Measurements from ENCODE around the gene OOSP2.
"Not testable (repeated sequence)": the region's sequence is repeated elsewhere in the genome, so short reads cannot be mapped to it uniquely, and the experiment has no call there.

OOSP2 gene, protein sequence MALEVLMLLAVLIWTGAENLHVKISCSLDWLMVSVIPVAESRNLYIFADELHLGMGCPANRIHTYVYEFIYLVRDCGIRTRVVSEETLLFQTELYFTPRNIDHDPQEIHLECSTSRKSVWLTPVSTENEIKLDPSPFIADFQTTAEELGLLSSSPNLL

DNA sequence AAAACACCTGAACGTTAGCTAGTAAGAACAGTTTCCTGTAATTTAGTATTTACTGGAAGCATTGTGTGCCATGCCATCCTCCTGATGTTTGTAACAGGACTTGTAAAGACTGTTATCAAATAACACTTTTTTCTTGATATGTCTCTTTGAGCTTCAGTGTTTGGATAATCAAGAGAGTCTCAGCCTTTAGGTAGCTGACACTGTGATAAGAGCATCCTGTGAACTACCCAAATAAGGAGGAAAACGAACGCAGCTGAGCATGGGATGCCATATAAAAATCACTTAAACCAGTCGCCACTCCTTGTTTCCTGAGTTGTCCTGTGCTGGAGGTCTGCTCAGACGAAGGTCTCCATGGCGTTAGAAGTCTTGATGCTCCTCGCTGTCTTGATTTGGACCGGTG lies at the start of gene OOSP2:
OOSP2 (plus strand) TSS at position 301 of the 400 bp plus-strand sequence; CDS start at position 352, 51 bp downstream.
- no peak within 1 kb of the TSS for H3K27ac ChIP-seq (ENCODE audit: low read depth in 2 of 2, low read length in 2 of 2)
- no peaks in the 10 kb centered on the region for H3K36me3 ChIP-seq (ENCODE audit: control insufficient read depth in 2 of 2, insufficient read depth in 2 of 2, low read length in 2 of 2)
- H3K4me1 ChIP-seq (ENCODE audit: control insufficient read depth in 2 of 2, insufficient read depth in 2 of 2, low read length in 2 of 2), result no peaks in the 10 kb centered on the region
- H3K9me3 ChIP-seq (ENCODE audit: control insufficient read depth in 2 of 2, low read length in 2 of 2), result no peaks in the 10 kb centered on the region
- H3K9ac ChIP-seq (ENCODE audit: low read depth in 1 of 2, low read length in 2 of 2), result no peak within 1 kb of the TSS
- H3K4me3 ChIP-seq (ENCODE audit: low read length in 2 of 2), result no peak within 1 kb of the TSS
- no peaks in the 10 kb centered on the region for H3K27me3 ChIP-seq (ENCODE audit: control insufficient read depth in 2 of 2, insufficient read depth in 2 of 2, low read length in 2 of 2)

DNA sequence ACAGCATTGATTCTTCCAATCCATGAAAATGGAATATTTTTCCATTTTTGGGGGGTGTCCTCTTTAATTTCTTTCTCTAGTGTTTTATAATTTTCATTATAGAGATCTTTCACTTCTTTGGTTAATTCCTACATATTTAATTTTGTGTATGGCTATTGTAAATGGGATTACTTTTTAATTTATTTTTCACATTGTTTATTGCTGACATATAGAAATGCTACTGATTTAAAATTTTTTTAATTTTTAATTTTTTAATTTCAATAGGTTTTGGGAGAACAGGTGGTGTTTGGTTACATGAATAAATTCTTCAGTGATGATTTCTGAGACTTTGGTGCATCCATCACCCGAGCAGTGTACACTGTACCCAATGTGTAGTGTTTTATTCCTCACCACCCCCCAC lies 49.8 kb upstream of the OOSP2 start:
- Histone ChIP-seq H3K9ac (ENCODE audit: low read depth in 1 of 2, low read length in 2 of 2) (no peak overlapping the region), H3K4me3 (ENCODE audit: low read length in 2 of 2) (no peak overlapping the region), H3K27ac (ENCODE audit: low read depth in 2 of 2, low read length in 2 of 2) (no peak overlapping the region), H3K4me1 (ENCODE audit: control insufficient read depth in 2 of 2, insufficient read depth in 2 of 2, low read length in 2 of 2) (no peaks in the 10 kb centered on the region), H3K36me3 (ENCODE audit: control insufficient read depth in 2 of 2, insufficient read depth in 2 of 2, low read length in 2 of 2) (no peaks in the 10 kb centered on the region), H3K27me3 (ENCODE audit: control insufficient read depth in 2 of 2, insufficient read depth in 2 of 2, low read length in 2 of 2) (no peaks in the 10 kb centered on the region), H3K9me3 (ENCODE audit: control insufficient read depth in 2 of 2, low read length in 2 of 2) (no peaks in the 10 kb centered on the region)

DNA sequence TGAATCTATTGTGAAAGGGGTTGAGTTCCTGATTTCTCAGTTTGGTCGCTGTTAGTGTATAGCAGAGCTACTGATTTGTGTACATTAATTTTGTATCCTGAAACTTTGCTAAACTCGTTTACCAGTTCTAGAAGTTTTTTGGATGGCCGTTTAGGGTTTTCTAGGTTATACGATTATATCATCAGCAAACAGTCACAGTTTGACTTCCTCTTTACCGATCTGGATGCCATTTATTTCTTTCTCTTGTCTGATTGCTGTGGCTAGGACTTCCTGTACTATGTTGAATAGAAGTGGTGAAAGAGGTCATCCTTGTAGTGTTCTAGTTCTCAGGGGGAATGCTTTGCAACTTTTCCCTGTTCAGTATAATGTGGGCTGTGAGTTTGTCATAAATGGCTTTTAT lies 47.8 kb upstream of the OOSP2 start:
- Histone ChIP-seq H3K4me1 (ENCODE audit: control insufficient read depth in 2 of 2, insufficient read depth in 2 of 2, low read length in 2 of 2) (no peaks in the 10 kb centered on the region), H3K9me3 (ENCODE audit: control insufficient read depth in 2 of 2, low read length in 2 of 2) (no peaks in the 10 kb centered on the region), H3K9ac (ENCODE audit: low read depth in 1 of 2, low read length in 2 of 2) (no peak overlapping the region), H3K4me3 (ENCODE audit: low read length in 2 of 2) (no peak overlapping the region), H3K36me3 (ENCODE audit: control insufficient read depth in 2 of 2, insufficient read depth in 2 of 2, low read length in 2 of 2) (no peaks in the 10 kb centered on the region), H3K27me3 (ENCODE audit: control insufficient read depth in 2 of 2, insufficient read depth in 2 of 2, low read length in 2 of 2) (no peaks in the 10 kb centered on the region), H3K27ac (ENCODE audit: low read depth in 2 of 2, low read length in 2 of 2) (no peak overlapping the region)

DNA sequence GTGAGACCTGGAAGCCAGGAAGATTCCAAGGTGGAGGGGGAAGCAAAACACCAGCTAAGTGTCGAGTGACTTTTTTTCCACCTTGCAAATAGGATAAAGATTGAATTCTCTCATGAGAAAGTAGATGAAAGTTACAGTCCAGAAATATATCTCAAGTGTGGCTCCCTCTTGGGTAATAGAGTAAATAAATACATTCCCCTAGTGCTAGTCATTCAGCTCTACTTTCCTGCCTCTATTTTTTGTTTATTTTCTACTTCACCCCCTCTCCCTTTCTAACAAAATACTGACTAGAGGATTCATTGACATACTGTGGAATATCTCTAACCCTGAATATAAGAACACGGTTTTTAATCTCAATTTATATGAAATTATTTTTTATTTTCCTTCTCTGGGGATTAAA lies 42.4 kb upstream of the OOSP2 start:
- Histone ChIP-seq H3K9me3 (ENCODE audit: control insufficient read depth in 2 of 2, low read length in 2 of 2) (no peaks in the 10 kb centered on the region), H3K27me3 (ENCODE audit: control insufficient read depth in 2 of 2, insufficient read depth in 2 of 2, low read length in 2 of 2) (no peaks in the 10 kb centered on the region), H3K36me3 (ENCODE audit: control insufficient read depth in 2 of 2, insufficient read depth in 2 of 2, low read length in 2 of 2) (no peaks in the 10 kb centered on the region), H3K4me1 (ENCODE audit: control insufficient read depth in 2 of 2, insufficient read depth in 2 of 2, low read length in 2 of 2) (no peaks in the 10 kb centered on the region), H3K27ac (ENCODE audit: low read depth in 2 of 2, low read length in 2 of 2) (no peak overlapping the region), H3K9ac (ENCODE audit: low read depth in 1 of 2, low read length in 2 of 2) (no peak overlapping the region), H3K4me3 (ENCODE audit: low read length in 2 of 2) (no peak overlapping the region)

DNA sequence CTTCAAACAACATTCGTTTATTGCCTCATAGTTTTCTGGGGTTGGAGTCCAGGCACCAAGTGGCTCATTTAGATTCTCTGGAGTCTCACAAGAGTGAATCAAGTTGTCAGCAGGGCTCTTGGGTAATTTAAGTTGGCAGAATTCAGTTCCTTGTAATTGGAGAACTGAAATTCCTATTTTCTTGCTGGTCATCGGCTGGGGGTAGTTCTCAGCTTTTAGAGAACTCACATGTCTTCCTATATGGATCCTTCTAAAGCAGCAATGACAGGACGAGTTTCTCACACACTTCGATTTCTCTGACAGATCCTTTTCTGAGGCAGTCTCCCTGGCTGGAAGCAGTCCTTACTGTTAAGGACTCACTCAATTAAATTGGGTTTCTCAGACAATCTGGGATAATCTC lies 40.5 kb upstream of the OOSP2 start:
- H3K27me3 ChIP-seq (ENCODE audit: control insufficient read depth in 2 of 2, insufficient read depth in 2 of 2, low read length in 2 of 2), result no peaks in the 10 kb centered on the region
- H3K9ac ChIP-seq (ENCODE audit: low read depth in 1 of 2, low read length in 2 of 2), result no peak overlapping the region
- H3K4me3 ChIP-seq (ENCODE audit: low read length in 2 of 2), result no peak overlapping the region
- H3K36me3 ChIP-seq (ENCODE audit: control insufficient read depth in 2 of 2, insufficient read depth in 2 of 2, low read length in 2 of 2), result no peaks in the 10 kb centered on the region
- no peaks in the 10 kb centered on the region for H3K4me1 ChIP-seq (ENCODE audit: control insufficient read depth in 2 of 2, insufficient read depth in 2 of 2, low read length in 2 of 2)
- no peaks in the 10 kb centered on the region for H3K9me3 ChIP-seq (ENCODE audit: control insufficient read depth in 2 of 2, low read length in 2 of 2)
- no peak overlapping the region for H3K27ac ChIP-seq (ENCODE audit: low read depth in 2 of 2, low read length in 2 of 2)

DNA sequence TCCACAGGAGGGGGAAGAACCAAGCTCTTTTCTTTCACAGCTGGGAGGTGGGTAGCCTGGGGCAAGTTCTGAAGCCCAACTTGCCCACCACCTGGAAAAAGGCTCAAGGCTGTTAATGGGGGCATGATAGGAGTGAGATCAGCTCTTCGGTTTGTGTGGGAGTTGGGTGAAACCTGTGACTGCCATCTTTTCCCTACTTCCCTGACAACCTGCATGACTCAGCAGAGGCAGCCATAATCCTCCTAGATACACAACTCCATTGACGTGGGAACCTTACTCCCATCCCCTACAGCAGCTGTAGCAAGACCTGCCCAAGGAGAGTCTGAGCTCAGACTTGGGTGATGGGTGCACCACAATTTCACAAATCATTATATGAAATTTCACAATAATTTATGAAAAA lies 36.5 kb upstream of the OOSP2 start:
- Histone ChIP-seq H3K36me3 (ENCODE audit: control insufficient read depth in 2 of 2, insufficient read depth in 2 of 2, low read length in 2 of 2) (no peaks in the 10 kb centered on the region), H3K4me3 (ENCODE audit: low read length in 2 of 2) (no peak overlapping the region), H3K4me1 (ENCODE audit: control insufficient read depth in 2 of 2, insufficient read depth in 2 of 2, low read length in 2 of 2) (no peaks in the 10 kb centered on the region), H3K9ac (ENCODE audit: low read depth in 1 of 2, low read length in 2 of 2) (no peak overlapping the region), H3K9me3 (ENCODE audit: control insufficient read depth in 2 of 2, low read length in 2 of 2) (no peaks in the 10 kb centered on the region), H3K27me3 (ENCODE audit: control insufficient read depth in 2 of 2, insufficient read depth in 2 of 2, low read length in 2 of 2) (no peaks in the 10 kb centered on the region), H3K27ac (ENCODE audit: low read depth in 2 of 2, low read length in 2 of 2) (no peak overlapping the region)

DNA sequence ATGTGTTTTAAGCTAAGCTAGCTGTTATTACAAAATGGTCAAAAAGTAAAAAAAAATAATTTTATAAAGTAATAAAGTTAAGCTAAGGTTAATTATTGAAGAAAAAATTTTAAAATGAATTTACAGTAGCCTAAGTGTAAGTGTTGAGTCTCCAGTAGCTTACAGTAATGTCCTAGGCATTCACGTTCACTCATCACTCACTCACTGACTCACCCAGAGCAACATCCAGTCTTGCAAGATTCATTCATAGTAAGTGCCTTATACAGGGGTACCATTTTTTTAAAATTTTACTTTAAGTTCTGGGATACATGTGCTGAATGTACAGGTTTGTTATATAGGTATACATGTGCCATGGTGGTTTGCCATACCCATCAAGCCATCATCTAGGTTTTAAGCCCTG lies 34.8 kb upstream of the OOSP2 start:
- Histone ChIP-seq H3K4me3 (ENCODE audit: low read length in 2 of 2) (no peak overlapping the region), H3K27ac (ENCODE audit: low read depth in 2 of 2, low read length in 2 of 2) (no peak overlapping the region), H3K4me1 (ENCODE audit: control insufficient read depth in 2 of 2, insufficient read depth in 2 of 2, low read length in 2 of 2) (no peaks in the 10 kb centered on the region), H3K9ac (ENCODE audit: low read depth in 1 of 2, low read length in 2 of 2) (no peak overlapping the region), H3K27me3 (ENCODE audit: control insufficient read depth in 2 of 2, insufficient read depth in 2 of 2, low read length in 2 of 2) (no peaks in the 10 kb centered on the region), H3K36me3 (ENCODE audit: control insufficient read depth in 2 of 2, insufficient read depth in 2 of 2, low read length in 2 of 2) (no peaks in the 10 kb centered on the region), H3K9me3 (ENCODE audit: control insufficient read depth in 2 of 2, low read length in 2 of 2) (no peaks in the 10 kb centered on the region)

DNA sequence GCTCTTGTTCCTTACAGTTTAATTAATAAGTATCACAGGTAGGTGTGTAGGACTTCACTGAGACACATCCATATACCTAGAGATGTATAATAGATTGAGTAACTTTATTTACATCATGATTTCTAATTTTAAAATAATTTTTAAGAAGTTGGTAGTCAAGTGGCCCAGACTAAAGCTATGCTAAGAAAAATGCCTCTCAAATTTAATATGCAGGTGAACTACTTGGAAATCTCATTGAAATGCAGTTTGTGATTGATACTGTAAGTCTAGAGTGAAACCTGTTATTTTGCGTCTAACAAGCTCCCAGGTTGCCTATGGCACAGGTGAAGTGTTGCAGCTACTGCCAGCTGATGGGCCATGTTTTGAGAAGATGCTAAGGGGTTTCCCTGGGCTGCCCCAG lies 23.3 kb upstream of the OOSP2 start, which contains the start of gene OOSP4B:
OOSP4B (plus strand) TSS at position 301 of the 400 bp plus-strand sequence.
- Histone ChIP-seq H3K4me3 (ENCODE audit: low read length in 2 of 2) (no peak within 1 kb of the TSS), H3K9ac (ENCODE audit: low read depth in 1 of 2, low read length in 2 of 2) (no peak within 1 kb of the TSS), H3K4me1 (ENCODE audit: control insufficient read depth in 2 of 2, insufficient read depth in 2 of 2, low read length in 2 of 2) (no peaks in the 10 kb centered on the region), H3K27ac (ENCODE audit: low read depth in 2 of 2, low read length in 2 of 2) (no peak within 1 kb of the TSS), H3K9me3 (ENCODE audit: control insufficient read depth in 2 of 2, low read length in 2 of 2) (no peaks in the 10 kb centered on the region), H3K36me3 (ENCODE audit: control insufficient read depth in 2 of 2, insufficient read depth in 2 of 2, low read length in 2 of 2) (no peaks in the 10 kb centered on the region), H3K27me3 (ENCODE audit: control insufficient read depth in 2 of 2, insufficient read depth in 2 of 2, low read length in 2 of 2) (no peaks in the 10 kb centered on the region)

DNA sequence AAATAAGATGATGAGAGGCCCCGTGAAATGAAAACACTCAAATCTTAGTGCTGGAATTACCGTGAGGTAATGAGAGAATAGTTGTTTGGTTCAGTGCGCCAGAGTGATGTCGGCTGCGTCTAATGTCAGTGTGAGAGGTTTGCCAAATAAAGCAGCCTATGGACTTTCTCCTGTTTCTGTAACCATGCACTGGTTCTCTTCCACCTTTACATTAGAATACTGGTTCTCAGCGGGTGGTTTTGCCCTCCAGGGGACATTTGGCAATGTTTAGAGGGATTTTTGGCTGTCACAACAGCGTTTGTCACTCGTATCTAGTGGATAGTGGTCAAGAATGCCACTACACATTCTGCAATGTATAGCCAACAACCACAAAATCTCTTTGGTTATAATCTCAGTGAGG lies 22.2 kb upstream of the OOSP2 start:
- no peaks in the 10 kb centered on the region for H3K36me3 ChIP-seq (ENCODE audit: control insufficient read depth in 2 of 2, insufficient read depth in 2 of 2, low read length in 2 of 2)
- no peak overlapping the region for H3K27ac ChIP-seq (ENCODE audit: low read depth in 2 of 2, low read length in 2 of 2)
- H3K9ac ChIP-seq (ENCODE audit: low read depth in 1 of 2, low read length in 2 of 2), result no peak overlapping the region
- H3K27me3 ChIP-seq (ENCODE audit: control insufficient read depth in 2 of 2, insufficient read depth in 2 of 2, low read length in 2 of 2), result no peaks in the 10 kb centered on the region
- no peaks in the 10 kb centered on the region for H3K4me1 ChIP-seq (ENCODE audit: control insufficient read depth in 2 of 2, insufficient read depth in 2 of 2, low read length in 2 of 2)
- no peaks in the 10 kb centered on the region for H3K9me3 ChIP-seq (ENCODE audit: control insufficient read depth in 2 of 2, low read length in 2 of 2)
- no peak overlapping the region for H3K4me3 ChIP-seq (ENCODE audit: low read length in 2 of 2)

DNA sequence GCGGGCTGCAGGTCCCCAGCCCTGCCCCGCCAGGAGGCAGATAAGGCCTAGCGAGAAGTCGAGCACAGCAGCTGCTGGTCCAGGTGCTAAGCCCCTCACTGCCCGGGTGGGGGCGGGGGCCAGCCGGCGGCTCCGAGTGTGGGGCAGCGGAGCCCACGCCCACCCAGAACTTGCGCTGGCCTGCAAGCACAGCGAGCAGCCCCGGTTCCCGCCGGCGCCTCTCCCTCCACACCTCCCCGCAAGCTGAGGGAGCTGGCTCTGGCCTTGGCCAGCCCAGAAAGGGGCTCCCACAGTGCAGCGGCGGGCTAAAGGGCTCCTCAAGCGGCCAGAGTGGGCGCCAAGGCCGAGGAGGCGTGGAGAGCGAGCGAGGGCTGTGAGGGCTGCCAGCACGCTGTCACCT lies 19.8 kb upstream of the OOSP2 start:
- not testable (repeated sequence) for H3K9me3 ChIP-seq (ENCODE audit: control insufficient read depth in 2 of 2, low read length in 2 of 2); H3K9ac ChIP-seq (ENCODE audit: low read depth in 1 of 2, low read length in 2 of 2); H3K27ac ChIP-seq (ENCODE audit: low read depth in 2 of 2, low read length in 2 of 2); H3K4me3 ChIP-seq (ENCODE audit: low read length in 2 of 2); H3K36me3 ChIP-seq (ENCODE audit: control insufficient read depth in 2 of 2, insufficient read depth in 2 of 2, low read length in 2 of 2); H3K4me1 ChIP-seq (ENCODE audit: control insufficient read depth in 2 of 2, insufficient read depth in 2 of 2, low read length in 2 of 2); H3K27me3 ChIP-seq (ENCODE audit: control insufficient read depth in 2 of 2, insufficient read depth in 2 of 2, low read length in 2 of 2)

Data from mucosa of rectum (tissue), 2 donors.